Trophoblast cell (in vitro differentiated cells and primary cell): ENCODE data around the gene CRACR2B.

ENCODE experiments used
- DNase-seq, 2 donors: peaks; one replicate each; pipeline ENCODE4 v3.0.0-alpha.2; 2016
- H2AFZ ChIP-seq: 2 replicates; pipeline ENCODE4 v1.6.1; 2013; ENCODE audit warnings: low read length, moderate library complexity, mild to moderate bottlenecking; ENCODE audit not compliant: insufficient read depth, poor library complexity
- H2AK5ac ChIP-seq: 2 replicates; pipeline ENCODE4 v1.6.1; 2013; ENCODE audit warnings: mild to moderate bottlenecking, low read length
- H2BK120ac ChIP-seq: 2 replicates; pipeline ENCODE4 v1.6.1; 2013; ENCODE audit warnings: low read length, mild to moderate bottlenecking, moderate library complexity; ENCODE audit not compliant: insufficient read depth, poor library complexity
- H2BK12ac ChIP-seq: 2 replicates; pipeline ENCODE4 v1.6.1; 2013; ENCODE audit warnings: mild to moderate bottlenecking, low read length, moderate library complexity
- H2BK5ac ChIP-seq: 2 replicates; pipeline ENCODE4 v1.6.1; 2013; ENCODE audit warnings: low read length, low read depth, moderate library complexity, mild to moderate bottlenecking; ENCODE audit not compliant: poor library complexity
- H3K14ac ChIP-seq: 2 replicates; pipeline ENCODE4 v1.6.1; 2013; ENCODE audit warnings: mild to moderate bottlenecking, low read length
- H3K18ac ChIP-seq: 2 replicates; pipeline ENCODE4 v1.6.1; 2013; ENCODE audit warnings: mild to moderate bottlenecking, low read length
- H3K23ac ChIP-seq: 2 replicates; pipeline ENCODE4 v1.6.1; 2013; ENCODE audit warnings: low read length
- H3K27ac ChIP-seq: 2 replicates; pipeline ENCODE4 v1.5.1; 2013; ENCODE audit warnings: low read depth, mild to moderate bottlenecking, inconsistent platforms, low read length, moderate library complexity
- H3K27me3 ChIP-seq: 2 replicates; pipeline ENCODE4 v1.6.1; 2013; ENCODE audit warnings: inconsistent platforms, mild to moderate bottlenecking, low read length, moderate library complexity; ENCODE audit not compliant: insufficient read depth
- H3K36me3 ChIP-seq, 2 experiments: 1 replicate in 1 of 2; 2 replicates in 1 of 2; pipeline ENCODE4 v1.6.1; 2013; ENCODE audit warnings: low read length in 2 of 2, mild to moderate bottlenecking in 2 of 2, moderate library complexity in 1 of 2; ENCODE audit not compliant: insufficient read depth in 2 of 2, control insufficient read depth in 1 of 2
- H3K4ac ChIP-seq: 2 replicates; pipeline ENCODE4 v1.6.1; 2013; ENCODE audit warnings: low read depth, mild to moderate bottlenecking, low read length, moderate library complexity
- H3K4me1 ChIP-seq, 2 experiments: 1 replicate in 1 of 2; 2 replicates in 1 of 2; pipeline ENCODE4 v1.6.1; 2013; ENCODE audit warnings: low read length in 2 of 2, mild to moderate bottlenecking in 2 of 2, moderate library complexity in 1 of 2; ENCODE audit not compliant: insufficient read depth in 2 of 2, control insufficient read depth in 1 of 2
- H3K4me2 ChIP-seq: 2 replicates; pipeline ENCODE4 v1.6.1; 2013; ENCODE audit warnings: inconsistent platforms, mild to moderate bottlenecking, low read length, moderate library complexity
- H3K4me3 ChIP-seq: 2 replicates; pipeline ENCODE4 v1.5.1; 2013; ENCODE audit warnings: mild to moderate bottlenecking, low read depth, low read length, inconsistent platforms
- H3K79me1 ChIP-seq: one replicate; pipeline ENCODE4 v1.6.1; 2013; ENCODE audit warnings: low read length
- H3K79me2 ChIP-seq: 2 replicates; pipeline ENCODE4 v1.6.1; 2013; ENCODE audit warnings: low read length, mild to moderate bottlenecking; ENCODE audit not compliant: control insufficient read depth, insufficient read depth, poor library complexity
- H3K9ac ChIP-seq: 2 replicates; pipeline ENCODE4 v1.6.1; 2013; ENCODE audit warnings: mild to moderate bottlenecking, low read length
- H3K9me3 ChIP-seq: 2 replicates; pipeline ENCODE4 v1.6.1; 2013; ENCODE audit warnings: low read depth, mild to moderate bottlenecking, control low read depth, inconsistent platforms, low read length; ENCODE audit not compliant: insufficient read depth
- H4K12ac ChIP-seq: 2 replicates; pipeline ENCODE4 v1.6.1; 2013; ENCODE audit warnings: low read depth, mild to moderate bottlenecking, low read length, moderate library complexity
- H4K8ac ChIP-seq: 2 replicates; pipeline ENCODE4 v1.6.1; 2013; ENCODE audit warnings: low read depth, mild to moderate bottlenecking, low read length, moderate library complexity
- H4K91ac ChIP-seq: one replicate; pipeline ENCODE4 v1.6.1; 2013; ENCODE audit warnings: low read depth, mild to moderate bottlenecking, low read length, moderate library complexity
- WGBS: extraction: QIAGEN DNeasy Blood & Tissue Kit; methylation state at CpG from one replicate; pipeline ENCODE4 v1.1.7; 2013; ENCODE audit warnings: missing lambda C conversion rate; ENCODE audit not compliant: insufficient read length, insufficient coverage; ENCODE audit errors: extremely low coverage; 5-methylcytosine and 5-hydroxymethylcytosine counted together

CRACR2B gene

GRCh38 chr11:866481-866880 lies 38.8 kb downstream of the CRACR2B start:
- Histone ChIP-seq H3K23ac (no peak overlapping the region), H2AK5ac (no peak overlapping the region), H2BK12ac (no peak overlapping the region), H3K27me3 (no peaks in the 10 kb centered on the region), H4K8ac (no peak overlapping the region), H3K14ac (no peak overlapping the region), H2BK5ac (no peak overlapping the region), H4K12ac (no peak overlapping the region), H3K18ac (no peak overlapping the region), H2BK120ac (no peak overlapping the region), H3K9ac (no peak overlapping the region), H3K27ac (no peak overlapping the region), H3K4me1 (no peaks in the 10 kb centered on the region), H3K36me3 (peaks cover 5 to 12% of the 10 kb centered on the region in 2 experiments), H3K79me2 (no peaks in the 10 kb centered on the region), H2AFZ (no peak overlapping the region), H4K91ac (no peak overlapping the region), H3K9me3 (peaks cover 1% of the 10 kb centered on the region), H3K4ac (no peak overlapping the region), H3K4me2 (no peak overlapping the region), H3K79me1 (no peaks in the 10 kb centered on the region), H3K4me3 (no peak overlapping the region)
- no CpG with 5 or more reads among the region's 14 CpGs for WGBS
- no peak for DNase-seq

DNA sequence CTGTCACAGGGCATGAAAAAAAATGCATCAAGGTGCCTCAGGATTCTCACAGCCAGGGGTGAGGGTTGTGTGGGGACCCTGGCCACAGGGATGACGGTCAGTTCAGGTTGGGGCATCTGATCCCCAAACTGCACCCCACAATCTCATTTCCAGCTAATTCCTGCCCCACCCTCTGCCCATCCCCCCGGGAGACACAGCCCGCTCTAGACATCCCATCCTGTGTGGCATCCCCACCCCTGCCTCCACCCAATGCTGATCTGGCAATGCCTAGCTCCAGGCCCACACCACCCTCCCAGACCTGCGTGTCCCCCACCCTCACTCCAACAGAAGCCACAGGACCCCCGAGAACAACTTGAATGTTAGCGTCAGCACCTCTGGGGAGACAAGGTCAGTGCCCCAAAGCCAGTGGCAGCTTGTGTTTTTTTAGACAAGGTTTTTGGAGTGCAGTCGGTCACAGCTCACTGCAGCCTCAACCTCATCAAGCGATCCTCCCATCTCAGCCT lies 40.2 kb downstream of the CRACR2B start:
- H3K9me3 ChIP-seq = peaks cover 1% of the 10 kb centered on the region
- H3K4me1 ChIP-seq = no peaks in the 10 kb centered on the region
- no peak overlapping the region for H2BK120ac ChIP-seq
- no peak overlapping the region for H2AK5ac ChIP-seq
- H3K27me3 ChIP-seq = no peaks in the 10 kb centered on the region
- no peak overlapping the region for H3K27ac ChIP-seq
- H4K12ac ChIP-seq = no peak overlapping the region
- H3K4me3 ChIP-seq = no peak overlapping the region
- H3K4ac ChIP-seq = no peak overlapping the region
- H4K91ac ChIP-seq = no peak overlapping the region
- H3K18ac ChIP-seq = no peak overlapping the region
- peaks cover 5 to 12% of the 10 kb centered on the region in 2 experiments for H3K36me3 ChIP-seq
- no peak overlapping the region for H3K14ac ChIP-seq
- H2AFZ ChIP-seq = no peak overlapping the region
- no peak overlapping the region for H3K23ac ChIP-seq
- no peak for DNase-seq
- no peak overlapping the region for H4K8ac ChIP-seq
- no peaks in the 10 kb centered on the region for H3K79me2 ChIP-seq
- no peak overlapping the region for H2BK12ac ChIP-seq
- no peaks in the 10 kb centered on the region for H3K79me1 ChIP-seq
- WGBS = no CpG with 5 or more reads among the region's 8 CpGs
- no peak overlapping the region for H2BK5ac ChIP-seq
- no peak overlapping the region for H3K4me2 ChIP-seq
- no peak overlapping the region for H3K9ac ChIP-seq

DNA sequence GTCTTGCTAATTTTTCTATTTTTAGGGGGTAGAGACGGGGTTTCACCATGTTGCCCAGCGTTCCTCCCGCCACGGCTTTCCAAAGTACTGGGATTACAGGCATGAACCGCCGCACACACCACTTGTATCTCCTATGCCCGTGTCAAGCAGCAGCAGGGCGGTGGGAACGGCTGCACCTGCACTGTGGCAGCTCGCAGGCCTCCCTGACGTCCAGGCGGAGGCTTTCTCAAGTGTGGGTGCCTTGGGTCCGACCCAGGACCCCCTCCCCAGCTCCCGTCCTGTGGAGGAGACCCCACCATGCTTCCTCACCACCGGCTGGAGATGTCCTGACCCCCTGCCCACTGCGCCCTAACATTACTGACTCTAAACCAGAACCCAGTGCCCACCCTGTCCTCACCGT lies 40.7 kb downstream of the CRACR2B start:
- no peak overlapping the region for H3K9ac ChIP-seq
- no peak overlapping the region for H2BK120ac ChIP-seq
- no peaks in the 10 kb centered on the region for H3K79me2 ChIP-seq
- no peak overlapping the region for H2AFZ ChIP-seq
- H2BK12ac ChIP-seq = no peak overlapping the region
- H3K79me1 ChIP-seq = no peaks in the 10 kb centered on the region
- no peaks in the 10 kb centered on the region for H3K27me3 ChIP-seq
- H3K36me3 ChIP-seq = peaks cover 5 to 12% of the 10 kb centered on the region in 2 experiments
- H3K4ac ChIP-seq = no peak overlapping the region
- no peak overlapping the region for H4K91ac ChIP-seq
- no peaks in the 10 kb centered on the region for H3K4me1 ChIP-seq
- no peak overlapping the region for H3K4me3 ChIP-seq
- H3K9me3 ChIP-seq = peaks cover 1% of the 10 kb centered on the region
- no peak overlapping the region for H3K27ac ChIP-seq
- H4K8ac ChIP-seq = no peak overlapping the region
- DNase-seq = no peak
- H2AK5ac ChIP-seq = no peak overlapping the region
- no peak overlapping the region for H3K4me2 ChIP-seq
- no peak overlapping the region for H3K18ac ChIP-seq
- H3K23ac ChIP-seq = no peak overlapping the region
- H3K14ac ChIP-seq = no peak overlapping the region
- H4K12ac ChIP-seq = no peak overlapping the region
- no peak overlapping the region for H2BK5ac ChIP-seq
- WGBS = no CpG with 5 or more reads among the region's 17 CpGs

DNA sequence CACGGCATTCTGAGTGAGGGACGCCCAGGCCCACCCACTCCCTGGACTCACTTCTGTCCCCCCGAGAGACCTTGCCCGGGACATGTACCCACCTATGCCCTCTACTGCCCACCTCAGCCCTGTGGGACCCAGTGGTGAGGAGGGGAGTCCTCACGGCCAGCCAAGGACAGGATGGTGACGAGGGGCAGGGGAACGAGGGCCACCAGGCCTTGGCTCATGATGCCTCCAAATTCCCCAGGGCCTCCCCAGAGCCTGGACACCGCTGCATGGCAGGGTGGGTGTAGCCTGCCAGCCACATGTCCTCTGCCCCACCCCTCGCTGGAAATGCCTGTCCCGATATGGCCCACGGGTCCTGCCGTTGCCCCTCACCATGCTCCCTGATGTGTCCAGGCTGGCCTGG lies 41.1 kb downstream of the CRACR2B start:
- H3K79me1 ChIP-seq = no peaks in the 10 kb centered on the region
- no peak overlapping the region for H2AFZ ChIP-seq
- H2BK120ac ChIP-seq = no peak overlapping the region
- H4K12ac ChIP-seq = no peak overlapping the region
- no peak overlapping the region for H3K4me2 ChIP-seq
- no peak overlapping the region for H2BK5ac ChIP-seq
- H3K79me2 ChIP-seq = no peaks in the 10 kb centered on the region
- H3K36me3 ChIP-seq = peaks cover 5 to 12% of the 10 kb centered on the region in 2 experiments
- H3K18ac ChIP-seq = no peak overlapping the region
- H3K27ac ChIP-seq = no peak overlapping the region
- H3K14ac ChIP-seq = no peak overlapping the region
- peaks cover 1% of the 10 kb centered on the region for H3K9me3 ChIP-seq
- H2AK5ac ChIP-seq = no peak overlapping the region
- no CpG with 5 or more reads among the region's 12 CpGs for WGBS
- H3K4ac ChIP-seq = no peak overlapping the region
- H3K27me3 ChIP-seq = no peaks in the 10 kb centered on the region
- H3K4me1 ChIP-seq = no peaks in the 10 kb centered on the region
- H3K9ac ChIP-seq = no peak overlapping the region
- DNase-seq = no peak
- H4K91ac ChIP-seq = no peak overlapping the region
- H3K23ac ChIP-seq = no peak overlapping the region
- no peak overlapping the region for H4K8ac ChIP-seq
- H3K4me3 ChIP-seq = no peak overlapping the region
- H2BK12ac ChIP-seq = no peak overlapping the region
